NCI-H446 (cell line): ENCODE results near the gene FSTL5.
"Not testable (repeated sequence)": the region's sequence is repeated elsewhere in the genome, so short reads cannot be mapped to it uniquely, and the experiment has no call there.

Source experiments
- DNase-seq, 2 experiments: peaks; one replicate each; lab custom pipeline; 2025; lab: John Stamatoyannopoulos, UW

Gene FSTL5

GRCh38 chr4:162103908-162104307 lies 59.9 kb downstream of the FSTL5 start:
- DNase-seq = not testable (repeated sequence)

DNA sequence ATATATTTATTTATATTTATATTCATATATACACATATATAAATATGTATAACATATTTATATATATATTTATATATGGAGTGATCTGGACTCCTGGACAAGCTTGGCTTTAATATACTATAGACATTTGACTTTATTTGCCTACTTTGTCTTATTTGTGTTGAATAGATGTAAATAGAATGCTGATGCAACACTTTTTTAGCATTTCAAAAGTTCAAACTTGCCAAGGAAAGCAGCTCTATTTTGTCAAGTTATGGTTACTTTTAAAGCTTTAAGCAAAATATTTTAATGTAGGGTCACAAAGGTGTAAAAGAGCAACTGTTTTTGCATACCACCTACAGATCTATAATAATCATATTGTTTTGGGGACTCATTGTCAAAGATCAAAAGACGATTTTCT lies 61.1 kb downstream of the FSTL5 start:
- no peak for DNase-seq

GRCh38 chr4:162101337-162101736 lies 62.5 kb downstream of the FSTL5 start:
- no peak for DNase-seq

DNA sequence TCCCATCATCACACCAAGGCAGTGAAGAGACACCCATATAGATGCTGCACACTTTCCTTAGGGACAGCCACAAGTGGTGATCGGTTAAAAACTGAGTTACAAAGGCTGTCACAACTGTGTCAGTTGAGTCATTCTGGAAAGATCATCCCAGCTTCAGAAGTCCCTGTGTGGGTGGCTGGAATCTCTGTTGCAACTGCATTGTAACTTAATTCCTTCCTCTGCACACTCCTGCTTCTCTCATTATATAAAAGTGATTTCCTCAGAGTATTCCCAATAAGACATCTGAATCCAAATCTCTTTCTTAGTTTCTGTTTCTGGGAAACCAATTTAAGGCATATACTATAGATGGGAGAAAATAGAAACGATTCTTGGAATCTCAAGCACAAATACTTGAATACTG lies 88.1 kb downstream of the FSTL5 start:
- DNase-seq = no peak

DNA sequence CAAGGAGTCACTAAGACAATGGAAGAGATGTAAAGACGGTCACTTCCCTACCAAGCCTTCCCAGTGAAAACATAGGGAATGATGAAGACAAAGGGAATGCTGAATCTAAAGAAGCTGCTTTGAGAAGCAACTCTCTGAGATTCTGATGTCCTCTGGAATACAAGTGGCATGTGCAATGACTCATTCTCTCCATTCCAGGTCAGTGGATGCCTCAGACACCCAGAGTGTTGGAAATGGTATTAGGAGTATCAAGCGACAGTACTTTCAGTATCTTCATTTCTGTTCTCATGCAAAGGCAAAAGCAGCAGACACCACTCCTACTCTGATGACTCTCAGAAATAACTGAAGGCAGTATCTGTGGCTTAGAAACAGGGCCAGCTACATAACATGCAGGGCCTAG lies 102.6 kb downstream of the FSTL5 start:
- no peak for DNase-seq

DNA sequence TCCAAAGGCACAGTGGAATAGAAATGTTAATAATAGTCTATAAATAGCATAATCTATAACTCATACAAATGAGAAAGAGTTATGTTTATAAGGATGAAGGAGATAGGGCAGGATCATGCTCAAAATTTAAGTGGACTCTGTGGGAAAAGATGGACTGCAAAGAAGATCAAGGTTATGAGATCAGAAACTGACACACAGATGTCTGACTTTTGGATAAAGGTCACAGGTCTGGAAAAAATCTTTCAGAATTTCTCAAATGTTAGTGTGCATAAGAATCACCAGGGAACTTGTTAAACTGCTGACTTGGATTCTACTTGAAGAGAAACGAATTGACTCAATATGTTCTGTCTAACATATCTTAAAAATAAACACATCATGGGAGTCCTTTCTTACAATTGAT lies 104.1 kb downstream of the FSTL5 start:
- DNase-seq = no peak

DNA sequence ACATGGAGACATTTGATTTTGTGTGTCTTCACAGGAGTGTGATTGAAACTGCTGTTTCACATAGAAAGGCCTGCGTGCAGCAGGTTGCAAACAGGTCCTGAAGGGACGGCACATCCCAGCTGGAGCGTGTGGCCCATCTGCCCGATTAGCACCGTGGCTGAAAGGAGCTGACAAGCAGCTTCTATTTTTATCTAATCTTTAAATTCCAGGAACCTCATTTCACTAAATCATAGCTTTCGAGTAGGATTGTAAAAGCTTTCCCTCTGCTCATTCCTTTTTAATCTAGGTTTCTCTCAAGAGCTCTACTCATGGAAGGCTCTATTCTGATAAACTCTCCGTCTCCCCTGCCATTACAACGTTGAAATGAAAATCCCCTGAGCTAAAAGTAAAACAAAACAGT lies 106.8 kb downstream of the FSTL5 start:
- DNase-seq = no peak

DNA sequence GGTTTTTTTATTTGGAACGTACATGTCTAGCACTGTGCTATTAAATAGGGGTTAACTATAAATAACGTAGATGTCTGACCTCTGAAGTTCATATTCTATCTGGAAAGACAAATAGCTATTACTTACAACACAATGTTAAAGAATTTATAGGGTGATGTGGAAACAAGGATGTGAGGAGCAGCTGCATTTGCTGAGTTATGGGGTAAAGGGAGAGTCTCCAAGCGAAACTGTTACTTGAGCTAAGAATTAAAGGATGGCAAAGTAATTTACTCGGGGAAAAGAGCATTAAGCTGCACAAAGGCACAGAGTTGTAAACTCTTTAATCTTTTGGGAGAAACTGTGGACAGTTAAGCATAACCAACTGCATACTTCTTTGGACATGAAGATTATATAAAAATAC lies 117.7 kb downstream of the FSTL5 start:
- no peak for DNase-seq

- no peak for DNase-seq
Observed at GRCh38 chr4:162038112-162038511, 125.7 kb downstream of the FSTL5 start.

DNA sequence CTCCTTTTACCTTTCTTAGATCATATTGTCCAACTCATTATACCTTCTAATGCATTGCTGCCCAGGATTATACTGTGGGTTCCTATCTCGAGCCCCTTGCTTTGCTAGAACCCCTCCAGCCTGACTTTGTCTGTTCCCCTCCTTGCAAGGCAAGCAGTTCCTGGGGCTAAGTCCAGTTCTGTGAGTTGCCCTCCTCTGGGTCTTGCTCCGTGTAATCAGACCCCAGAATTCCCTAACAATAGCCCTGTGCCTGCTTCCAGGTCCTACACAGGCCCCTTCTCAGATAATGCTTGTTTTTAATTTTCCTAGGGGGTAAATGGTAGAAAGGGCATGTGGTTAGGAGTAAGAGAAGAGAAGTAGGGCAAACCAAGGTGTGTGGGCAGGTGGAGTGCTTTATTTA lies 145.9 kb downstream of the FSTL5 start:
- no peak for DNase-seq

GRCh38 chr4:162016991-162017390 lies 146.8 kb downstream of the FSTL5 start:
- DNase-seq = no peak

- no peak for DNase-seq
Observed at GRCh38 chr4:162016219-162016618, 147.6 kb downstream of the FSTL5 start.

- no peak for DNase-seq
Observed at GRCh38 chr4:162015090-162015489, 148.7 kb downstream of the FSTL5 start.

GRCh38 chr4:162011089-162011488 lies 152.7 kb downstream of the FSTL5 start:
- peak in 1 of 2 experiments; percentile 4 for DNase-seq

DNA sequence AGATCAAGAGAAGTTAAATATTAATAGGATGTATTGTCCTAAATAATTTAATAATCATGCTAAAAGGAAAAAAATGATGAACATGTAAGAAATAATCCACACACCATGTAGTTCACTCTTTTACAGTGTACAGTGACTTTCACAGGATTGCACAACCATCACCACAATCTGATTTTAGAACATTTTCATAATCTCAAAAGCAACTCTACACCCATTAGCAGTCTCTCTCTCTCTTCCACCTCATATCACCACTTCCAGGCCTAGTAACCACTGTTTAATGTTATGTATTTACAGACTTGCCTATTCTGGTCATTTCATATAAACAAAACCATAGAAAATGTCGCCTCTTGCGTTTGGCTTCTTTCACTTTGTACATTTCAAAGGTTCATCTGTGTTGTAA lies 153.4 kb downstream of the FSTL5 start:
- DNase-seq = no peak

DNA sequence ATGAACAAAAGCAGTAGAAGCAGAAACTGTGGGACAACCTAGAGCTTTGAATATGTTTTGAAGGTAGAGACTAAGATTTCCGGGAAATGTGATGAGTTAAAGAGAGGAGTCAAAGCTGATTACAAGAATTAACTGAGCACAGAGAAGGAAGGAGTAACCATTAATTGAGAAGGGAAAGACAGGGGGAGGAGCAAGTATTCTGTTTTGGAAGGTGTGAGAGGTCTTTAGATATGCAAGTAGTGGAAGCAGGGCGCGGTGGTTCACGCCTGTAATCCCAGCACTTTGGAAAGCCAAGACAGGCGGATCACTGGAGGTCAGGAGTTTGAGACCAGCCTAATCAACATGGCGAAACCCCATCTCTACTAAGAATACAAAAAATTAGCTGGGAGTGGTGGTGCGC lies 171.5 kb downstream of the FSTL5 start:
- DNase-seq = no peak

DNA sequence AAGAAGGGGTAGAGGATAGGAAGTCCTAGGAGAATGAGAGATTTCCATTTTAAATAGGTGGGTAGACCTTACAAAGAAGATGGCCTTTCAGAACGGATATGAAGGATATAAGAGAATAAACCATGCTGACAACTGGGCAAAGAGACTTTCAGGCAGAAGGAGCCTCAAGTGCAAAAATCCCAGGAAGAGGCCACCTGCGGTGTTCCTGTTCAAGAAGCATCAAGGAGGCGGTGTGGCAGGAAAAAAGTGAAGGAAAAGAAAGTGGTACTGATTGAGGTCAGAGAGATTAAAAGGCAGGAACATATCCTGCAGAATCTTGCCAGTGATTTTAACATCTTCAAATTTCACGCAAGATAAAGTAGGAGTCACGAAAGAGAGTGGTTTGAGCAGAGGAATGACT lies 172.0 kb downstream of the FSTL5 start:
- no peak for DNase-seq

DNA sequence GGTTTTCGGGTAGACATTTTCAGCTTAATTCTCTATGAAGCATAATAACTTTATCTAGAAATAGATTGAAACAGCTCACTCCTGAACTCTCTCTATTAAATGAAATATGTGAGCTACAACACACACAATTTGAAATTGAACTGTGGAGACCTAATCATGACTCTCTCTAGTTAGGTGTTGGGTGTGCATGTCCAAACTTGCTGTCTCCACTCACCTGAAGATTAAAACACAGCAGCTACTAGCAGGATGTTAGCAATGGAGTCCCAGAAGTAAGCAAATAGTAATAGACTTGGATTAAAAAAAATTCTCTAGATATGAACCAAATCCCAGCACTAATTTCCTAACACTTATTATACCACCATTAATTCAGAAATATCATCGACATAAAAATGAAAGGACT lies 173.1 kb downstream of the FSTL5 start:
- no peak for DNase-seq

- DNase-seq = no peak
Observed at GRCh38 chr4:161988946-161989345, 174.9 kb downstream of the FSTL5 start.

DNA sequence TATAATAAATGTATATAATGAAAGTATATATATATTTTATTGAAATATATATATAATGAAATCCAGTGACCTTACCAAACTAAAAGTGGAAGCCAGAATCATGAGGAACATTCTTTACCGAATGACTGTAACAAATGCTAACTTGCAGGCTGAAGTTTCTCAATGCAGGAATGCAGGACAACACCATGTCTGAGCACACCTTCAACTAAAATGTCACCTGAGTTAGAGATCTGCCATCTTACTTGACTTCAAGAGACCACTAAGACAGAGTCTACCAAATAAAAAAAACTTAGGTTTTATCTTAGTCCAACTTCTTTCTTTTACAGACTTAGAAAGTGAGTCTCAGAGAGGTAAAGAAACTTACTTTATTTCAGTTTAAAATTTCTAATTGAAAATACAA lies 176.2 kb downstream of the FSTL5 start:
- DNase-seq = no peak

- DNase-seq = no peak
Observed at GRCh38 chr4:161952382-161952781, 211.4 kb downstream of the FSTL5 start.

DNA sequence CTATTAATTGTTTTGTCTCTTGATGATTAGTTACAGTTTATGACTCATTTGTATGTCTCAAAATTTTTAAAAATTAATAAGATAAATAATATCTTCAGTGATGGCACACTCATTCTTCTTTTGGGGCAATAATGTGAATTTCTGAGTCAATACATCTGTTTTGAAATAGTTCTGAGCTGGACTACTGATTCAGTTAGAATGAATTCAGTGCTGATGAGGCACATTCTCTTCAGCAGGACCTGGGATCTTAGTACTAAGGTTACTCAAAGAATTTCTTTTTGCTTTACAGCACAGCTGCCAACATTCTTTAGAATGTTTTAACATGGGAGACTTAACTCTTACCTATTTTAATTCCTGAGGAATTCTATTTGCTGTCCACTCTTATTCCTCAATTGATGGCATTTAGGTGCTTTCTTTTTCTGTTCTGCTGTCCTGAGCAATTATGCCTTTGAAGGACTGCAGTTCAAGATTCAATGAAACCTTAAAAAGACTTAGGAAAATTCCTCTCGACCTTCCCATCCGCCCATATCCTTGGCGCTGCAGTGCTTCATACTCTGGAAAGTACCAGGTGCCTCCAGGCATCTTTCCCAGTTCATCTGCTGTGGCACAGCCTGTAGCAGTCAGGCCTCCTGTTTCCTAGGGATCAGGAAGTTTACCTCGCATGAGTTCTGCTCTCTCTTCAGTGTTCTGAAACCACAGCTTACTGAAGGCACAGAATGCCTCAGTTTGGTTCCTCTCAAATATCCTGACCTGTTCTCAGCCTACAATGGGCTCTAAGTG lies 213.7 kb downstream of the FSTL5 start:
- DNase-seq = no peak

DNA sequence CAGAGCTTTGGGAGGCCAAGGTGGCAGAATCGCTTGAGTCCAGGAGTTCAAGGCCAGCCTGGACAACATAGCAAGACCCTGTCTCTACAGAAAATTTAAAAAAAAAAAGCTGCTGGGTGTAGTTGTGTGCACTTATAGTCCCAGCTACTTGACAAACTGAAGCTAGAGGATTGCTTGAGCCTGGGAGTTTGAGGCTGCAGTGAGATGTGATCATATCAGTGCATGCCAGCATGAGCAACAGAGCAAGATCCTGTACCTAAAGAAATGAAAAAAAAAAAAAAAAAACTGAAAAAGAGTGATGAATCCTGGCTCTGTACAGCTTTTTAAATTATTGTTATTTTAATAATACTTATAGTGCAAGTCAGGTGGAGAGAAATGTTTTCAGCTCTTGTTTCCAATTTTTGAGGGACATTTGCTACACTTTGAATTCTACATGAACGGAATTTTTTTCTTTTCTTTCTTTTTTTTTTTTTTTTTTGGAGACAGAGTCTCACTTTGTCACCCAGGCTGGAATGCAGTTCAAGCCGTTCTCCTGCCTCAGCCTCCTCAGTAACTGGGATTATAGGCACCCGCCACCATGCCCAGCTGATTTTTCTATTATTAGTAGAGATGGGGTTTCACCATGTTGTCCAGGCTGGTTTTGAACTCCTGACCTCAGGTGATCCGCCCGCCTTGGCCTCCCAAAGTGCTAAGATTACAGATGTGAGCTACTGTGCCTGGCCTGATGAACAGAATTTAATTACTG lies 215.6 kb downstream of the FSTL5 start:
- no peak for DNase-seq

- no peak for DNase-seq
Observed at GRCh38 chr4:161937596-161937995, 226.2 kb downstream of the FSTL5 start.
